B cell (primary cell): ENCODE data around the gene RAD51B. TPM values are rescaled to one million over a fixed set of nuclear protein-coding genes. Genes with fewer than 3 reads are reported as not detected.

Experiments used
- ATAC-seq: fragments of 200-7000 bp; cut with Tn5 transposase; one replicate; pipeline ENCODE4 v1.10.0; 2021; ENCODE audit warnings: low read depth, mild to moderate bottlenecking, moderate number of reproducible peaks, moderate library complexity
- CTCF ChIA-PET: fragments of 350-600 bp; sonication (Branson Sonifier 250); formaldehyde crosslinking; loops from one replicate; lab custom pipeline; 2021; ENCODE audit warnings: antibody characterized with exemption, inconsistent platforms; lab: Charles Lee
- POLR2A ChIA-PET: fragments of 350-600 bp; sonication (Branson Sonifier 250); formaldehyde crosslinking; loops from one replicate; lab custom pipeline; 2021; ENCODE audit warnings: antibody characterized with exemption; lab: Charles Lee
- DNase-seq: peaks from one replicate; pipeline ENCODE4 v3.0.0; 2013
- H2AFZ ChIP-seq: 2 replicates; pipeline ENCODE4 v1.6.1; 2012; ENCODE audit warnings: mild to moderate bottlenecking, low read depth, low read length; ENCODE audit not compliant: insufficient read depth, poor library complexity, severe bottlenecking
- H3K27ac ChIP-seq, 2 donors: 1 replicate in 1 of 2; 2 replicates in 1 of 2; pipeline ENCODE4 v1.5.1; 2012 to 2013; ENCODE audit warnings: low read length in 2 of 2, mild to moderate bottlenecking in 2 of 2, moderate library complexity in 1 of 2
- H3K27me3 ChIP-seq, 4 experiments: fragments of 200-600 bp in 1 of 4; sonication (generic) in 1 of 4; replicated peaks in 1 of 4; 1 replicate in 2 of 4; 2 replicates in 2 of 4; pipeline versions ENCODE4 v1.6.1 to v1.7.0; 2013 to 2016; ENCODE audit warnings: low read length in 3 of 4, mild to moderate bottlenecking in 2 of 4, mixed read lengths in 1 of 4, moderate library complexity in 1 of 4; ENCODE audit not compliant: insufficient read depth in 4 of 4, control insufficient read depth in 3 of 4; ENCODE audit errors: control extremely low read depth in 1 of 4
- H3K36me3 ChIP-seq, 2 experiments: replicated peaks in 1 of 2; 1 replicate in 1 of 2; 2 replicates in 1 of 2; pipeline versions ENCODE4 v1.6.1 to v1.7.1; 2013; ENCODE audit warnings: low read length in 1 of 2; ENCODE audit not compliant: insufficient read depth in 2 of 2, control insufficient read depth in 1 of 2; ENCODE audit errors: control extremely low read depth in 1 of 2, extremely low read depth in 1 of 2
- H3K4me1 ChIP-seq, 2 donors: fragments of 200-600 bp in 1 of 2; sonication (generic) in 1 of 2; 1 replicate in 1 of 2; 2 replicates in 1 of 2; pipeline versions ENCODE4 v1.5.1 to v1.6.1; 2013 to 2017; ENCODE audit warnings: low read length in 2 of 2; ENCODE audit not compliant: control insufficient read depth in 2 of 2, insufficient read depth in 2 of 2
- H3K4me2 ChIP-seq: replicated peaks from 2 replicates; pipeline ENCODE3; 2012; ENCODE audit warnings: mild to moderate bottlenecking, low read depth, low read length; ENCODE audit not compliant: poor library complexity, severe bottlenecking
- H3K4me3 ChIP-seq, 5 experiments: fragments of 200-600 bp in 1 of 5; sonication (generic) in 1 of 5; 1 replicate in 3 of 5; 2 replicates in 2 of 5; pipeline versions ENCODE4 v1.5.1 to v1.7.0; 2011 to 2016; ENCODE audit warnings: low read length in 4 of 5, mild to moderate bottlenecking in 4 of 5, low read depth in 2 of 5, control low read depth in 1 of 5, moderate library complexity in 1 of 5; ENCODE audit not compliant: insufficient read depth in 1 of 5; ENCODE audit errors: control extremely low read depth in 1 of 5, extremely low read depth in 1 of 5
- H3K79me2 ChIP-seq: fragments of 200-600 bp; sonication (generic); one replicate; pipeline ENCODE4 v1.6.0; 2016; ENCODE audit warnings: low read length; ENCODE audit not compliant: control insufficient read depth, insufficient read depth
- H3K9ac ChIP-seq: fragments of 200-600 bp; sonication (generic); 2 replicates; pipeline ENCODE4 v1.6.1; 2017; ENCODE audit warnings: mild to moderate bottlenecking, low read length, moderate library complexity
- H3K9me3 ChIP-seq, 3 donors: one replicate each; pipeline versions ENCODE4 v1.6.1 to v1.7.1; 2013; ENCODE audit warnings: low read length in 2 of 3; ENCODE audit not compliant: control insufficient read depth in 2 of 3, insufficient read depth in 1 of 3; ENCODE audit errors: control extremely low read depth in 1 of 3
- H4K20me1 ChIP-seq: 2 replicates; pipeline ENCODE4 v1.6.0; 2012; ENCODE audit warnings: mild to moderate bottlenecking, low read length; ENCODE audit not compliant: insufficient read depth, control insufficient read depth, poor library complexity, severe bottlenecking
- H3K27ac Mint-ChIP-seq: one replicate; pipeline ENCODE4 v1.8.0; 2021; ENCODE audit warnings: mixed read lengths
- H3K27me3 Mint-ChIP-seq: one replicate; pipeline ENCODE4 v1.8.0; 2021; ENCODE audit warnings: mixed read lengths
- H3K4me1 Mint-ChIP-seq: one replicate; pipeline ENCODE4 v1.8.0; 2021; ENCODE audit warnings: mixed read lengths
- H3K4me3 Mint-ChIP-seq: one replicate; pipeline ENCODE4 v1.8.0; 2021; ENCODE audit warnings: mixed read lengths
- H3K9me3 Mint-ChIP-seq: one replicate; pipeline ENCODE4 v1.8.0; 2022; ENCODE audit warnings: mixed read lengths; ENCODE audit not compliant: insufficient read depth
- CTCF ChIP-seq: fragments of 200-600 bp; IDR thresholded peaks from one replicate; pipeline ENCODE4 v1.8.0; 2022; ENCODE audit warnings: antibody characterized with exemption, mild to moderate bottlenecking
- EZH2 ChIP-seq: IDR thresholded peaks from 2 replicates; pipeline ENCODE4 v1.6.1; 2012; ENCODE audit warnings: borderline replicate concordance, low read depth, mild to moderate bottlenecking, moderate library complexity, low read length; ENCODE audit not compliant: insufficient read depth, poor library complexity, severe bottlenecking
- WGBS: methylation state at CpG from one replicate; pipeline ENCODE4 v1.1.5; 2013; ENCODE audit warnings: missing lambda C conversion rate; ENCODE audit not compliant: insufficient coverage; 5-methylcytosine and 5-hydroxymethylcytosine counted together
- intact Hi-C: fragments of 100-400 bp; cut with micrococcal nuclease; formaldehyde crosslinking; loops from one replicate; pipeline ENCODE4 v1.10.0; 2022
- polyA plus RNA-seq: library from polyadenylated mRNA; depleted of rRNA; stranded (reverse); fragments of >200 nt; gene quantifications from 2 replicates; pipeline ENCODE4 v1.2.3, GENCODE V29; 2012
- total RNA-seq, 2 donors: library from RNA; stranded (reverse); fragments of 120-200 nt in 1 of 2; gene quantifications; 1 replicate in 1 of 2; 2 replicates in 1 of 2; pipeline versions ENCODE4 v1.2.3 to v1.2.4, GENCODE V29; 2013 to 2022

The RAD51B gene
- total and polyA plus RNA-seq, 2 donors (not counting 1 experiment from before 2014, with no cell fraction given), result 6.5 to 60.6 TPM

DNA sequence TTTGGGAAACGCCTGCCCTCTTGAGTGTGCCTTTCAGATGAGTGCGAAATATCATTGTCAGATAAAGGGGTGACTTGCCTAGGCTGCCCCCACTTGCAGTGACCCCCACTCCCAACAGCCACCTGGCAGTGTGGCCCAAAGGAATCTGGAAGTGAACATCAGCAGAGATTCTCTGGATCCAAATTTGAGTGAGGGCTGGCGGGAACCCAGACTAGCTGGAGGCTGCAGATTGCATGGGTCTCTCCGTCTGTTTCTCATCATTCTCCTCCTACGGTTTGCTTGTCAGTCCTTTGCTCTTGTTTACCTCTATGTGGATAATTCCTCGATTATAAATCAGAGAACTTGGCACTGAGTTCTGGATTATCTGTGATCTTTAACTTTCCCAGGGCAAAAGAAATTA is 692.5 kb downstream of the RAD51B start:
- Histone ChIP-seq H3K9ac (no peak overlapping the region), H3K27me3 (no peaks in the 10 kb centered on the region), H3K4me2 (no peak overlapping the region), H2AFZ (no peak overlapping the region), H3K9me3 (no peaks in the 10 kb centered on the region), H3K27ac (peak overlapping the region in 1 of 2 donors; percentile 90), H3K4me1 (peaks cover 62 to 74% of the 10 kb centered on the region in 2 donors), H4K20me1 (no peaks in the 10 kb centered on the region), H3K79me2 (peaks cover 12% of the 10 kb centered on the region), H3K36me3 (no peaks in the 10 kb centered on the region), H3K4me3 (no peak overlapping the region)
- no peak for TF ChIP-seq EZH2
- no peak for TF ChIP-seq CTCF
- Mint-ChIP-seq H3K4me1 (peaks cover 69% of the 10 kb centered on the region), H3K4me3 (no peak overlapping the region), H3K9me3 (no peaks in the 10 kb centered on the region), H3K27me3 (no peaks in the 10 kb centered on the region), H3K27ac (peak overlapping the region; percentile 88)
- ATAC-seq (no peak), DNase-seq (no peak)
- POLR2A ChIA-PET, result no interaction called here
- CTCF ChIA-PET, result no interaction called here
- 100% methylated on average over 4 of the region's 6 CpGs for WGBS
- intact Hi-C loops, result loop anchor here (5.0 to 10.0 kb wide), 3 partner anchors 107 to 303 kb away; no protein-coding TSS in a partner anchor

DNA sequence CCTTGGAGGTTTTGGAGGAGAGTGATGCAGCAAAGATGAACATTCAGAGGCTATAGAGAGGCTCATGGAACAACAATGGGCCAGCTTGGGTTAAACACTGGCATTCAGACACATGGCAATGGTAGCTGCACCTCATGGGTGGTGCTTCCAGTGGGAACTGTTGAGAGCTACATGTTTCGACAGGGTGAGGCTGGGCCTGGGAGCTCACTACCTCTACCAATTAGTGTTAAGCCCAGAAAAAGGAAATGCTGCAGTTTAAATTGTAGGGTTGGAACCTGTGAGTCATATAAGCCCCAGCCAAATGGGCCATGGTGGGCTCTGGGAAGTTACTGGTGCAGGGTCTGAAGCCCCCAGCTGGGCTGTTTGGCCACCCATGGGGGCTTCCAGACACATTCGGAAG is 693.6 kb downstream of the RAD51B start:
- Histone ChIP-seq H3K27ac (peak overlapping the region; percentile 90), H3K79me2 (peaks cover 12% of the 10 kb centered on the region), H3K4me1 (peaks cover 59 to 69% of the 10 kb centered on the region in 2 donors), H3K27me3 (no peaks in the 10 kb centered on the region), H3K9me3 (no peaks in the 10 kb centered on the region), H3K36me3 (no peaks in the 10 kb centered on the region), H3K9ac (peak overlapping the region; percentile 23), H2AFZ (peak overlapping the region; percentile 35), H4K20me1 (no peaks in the 10 kb centered on the region), H3K4me2 (peak overlapping the region; percentile 66), H3K4me3 (peak overlapping the region in 1 of 5 experiments; percentile 23)
- intact Hi-C loops, result loop anchor here (5.0 to 10.0 kb wide), 3 partner anchors 108 to 302 kb away; no protein-coding TSS in a partner anchor
- Mint-ChIP-seq H3K27me3 (no peaks in the 10 kb centered on the region), H3K9me3 (no peaks in the 10 kb centered on the region), H3K4me3 (peak overlapping the region; percentile 8), H3K27ac (peak overlapping the region; percentile 88), H3K4me1 (peaks cover 65% of the 10 kb centered on the region)
- TF ChIP-seq CTCF, result no peak
- CTCF ChIA-PET, result interaction anchor here (0.6 to 1.6 kb wide), 7 partner anchors 9 to 569 kb away, joined by 3 to 7 read pairs (median 4); no protein-coding TSS in a partner anchor
- DNase-seq (no peak), ATAC-seq (peak; percentile 19)
- no CpG with 5 or more reads among the region's 2 CpGs for WGBS
- POLR2A ChIA-PET, result interaction anchor here (0.9 to 1.3 kb wide), 5 partner anchors 170 to 282 kb away, joined by 3 to 5 read pairs (median 3); partner anchors contain the start of gene ZFP36L1
